Gastroesophageal sphincter (tissue), 3 donors: ENCODE measurements around the gene RELT.

ENCODE experiments used
- CTCF ChIP-seq, 4 experiments: fragments of 200-600 bp in 2 of 4; fragments of 450-650 bp in 2 of 4; sonication (generic) in 1 of 4; IDR thresholded peaks; one replicate each; pipeline ENCODE4 v1.5.1; 2017 to 2019; ENCODE audit warnings: antibody characterized with exemption in 4 of 4, mild to moderate bottlenecking in 2 of 4, moderate library complexity in 2 of 4
- POLR2A ChIP-seq, 2 donors: fragments of 450-650 bp; IDR thresholded peaks; one replicate each; pipeline ENCODE4 v1.6.1; 2017; ENCODE audit warnings: antibody characterized with exemption in 2 of 2, mild to moderate bottlenecking in 2 of 2, moderate library complexity in 1 of 2
- POLR2AphosphoS5 ChIP-seq: sonication (generic); formaldehyde crosslinking; IDR thresholded peaks from one replicate; pipeline ENCODE4 v1.6.1; 2017; ENCODE audit warnings: antibody characterized with exemption

GRCh38 chr11:73375830-73376159, 404 bp upstream of the RELT start:
- TF ChIP-seq CTCF (IDR thresholded peaks at IDR 0.05) (no peak), POLR2A (IDR thresholded peaks at IDR 0.05) (no peak), POLR2AphosphoS5 (no peak)
